Nucleus accumbens (tissue), 56 donors: ENCODE data around the gene KCNN2.

Experiments used
- DNase-seq, 56 donors: peaks; one replicate each; lab custom pipeline; 2025; lab: John Stamatoyannopoulos, UW

KCNN2 gene

DNA sequence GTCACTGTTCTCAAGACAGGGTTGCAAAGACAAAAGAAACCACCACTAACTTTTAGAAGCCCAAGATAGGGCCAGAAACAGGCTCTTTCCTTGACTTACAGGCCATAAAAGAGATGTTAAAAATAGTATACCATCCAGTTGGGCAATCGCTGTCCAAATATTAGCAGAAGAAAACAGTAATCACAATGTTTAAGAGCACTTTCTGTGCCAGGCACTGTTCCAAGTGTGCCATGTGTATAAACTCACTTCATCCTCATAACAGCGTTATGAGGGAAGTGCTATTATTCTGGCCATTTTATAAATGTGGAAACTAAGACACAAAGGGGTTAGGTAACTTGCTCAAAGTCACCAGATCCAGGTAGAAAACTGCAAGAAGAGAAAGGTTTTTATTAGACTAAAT, 111.7 kb downstream of the KCNN2 start:
- DNase-seq = no peak

DNA sequence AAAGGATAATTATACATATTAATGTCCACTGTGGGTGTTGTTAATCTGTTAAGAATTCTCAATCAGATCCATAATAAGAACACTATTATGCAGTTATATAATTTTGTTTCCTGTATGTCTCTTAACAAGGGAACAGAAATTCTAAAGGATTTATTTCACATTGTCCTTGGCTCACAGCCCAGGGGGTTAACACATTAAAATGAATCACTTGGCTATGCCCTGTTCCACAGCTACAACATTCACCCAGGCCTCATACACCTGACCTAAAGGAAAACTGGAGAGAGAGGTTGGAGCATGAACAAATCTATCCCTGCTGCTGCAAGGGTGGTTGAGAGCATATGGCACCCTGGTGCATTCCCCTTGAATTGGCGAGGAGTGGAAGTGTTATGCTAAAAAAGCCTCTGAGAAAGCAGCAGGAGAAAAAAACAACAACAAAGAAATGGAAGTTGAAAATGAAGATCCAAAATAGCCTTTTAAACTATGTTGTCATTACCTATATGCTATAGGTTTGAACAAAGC, 116.0 kb downstream of the KCNN2 start:
- DNase-seq = no peak

GRCh38 chr5:114500756-114501155, 138.9 kb downstream of the KCNN2 start:
- DNase-seq = no peak

DNA sequence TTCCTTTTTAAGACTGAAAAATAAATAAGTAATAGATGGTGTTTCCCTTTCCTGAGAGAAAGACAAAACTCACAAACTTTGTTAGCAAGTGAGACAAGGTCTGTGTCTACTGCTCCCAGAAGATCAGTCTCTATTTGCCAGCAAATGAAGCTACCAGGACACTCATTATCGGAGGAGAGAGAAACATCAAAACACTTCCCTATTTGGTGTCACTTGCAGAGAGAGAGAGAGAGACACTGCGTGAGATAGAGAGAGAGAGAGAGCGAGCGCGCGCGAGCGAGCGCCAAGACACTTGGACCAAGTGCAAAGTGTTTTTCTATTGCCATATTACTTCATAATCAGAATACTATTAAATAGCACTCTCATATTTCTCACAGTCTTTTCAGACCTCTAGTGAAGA, 142.7 kb downstream of the KCNN2 start:
- DNase-seq = no peak

GRCh38 chr5:114524221-114524620, 162.4 kb downstream of the KCNN2 start:
- DNase-seq = no peak

DNA sequence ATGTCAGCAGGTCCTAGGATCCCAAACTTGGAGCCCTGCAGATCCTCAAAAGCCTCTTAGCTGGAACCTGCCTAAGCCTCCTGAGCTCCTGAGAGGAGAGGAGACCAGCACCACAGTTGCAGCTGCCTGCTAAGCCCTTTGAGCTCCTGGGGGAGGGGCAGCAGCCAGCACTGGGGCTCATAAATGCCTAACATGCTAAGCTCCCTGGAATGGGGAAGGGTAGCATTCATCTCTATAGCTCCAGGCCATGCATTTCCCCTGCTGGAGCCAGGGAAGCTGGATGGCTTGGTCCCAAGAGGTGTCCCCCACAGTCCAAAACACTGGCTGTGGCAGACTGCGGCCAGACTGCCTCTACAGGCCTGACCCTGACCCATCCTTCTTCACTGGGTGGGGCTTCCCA, 182.7 kb downstream of the KCNN2 start:
- DNase-seq = no peak
